ENCODE results near the gene COPZ2.

COPZ2 gene

DNA sequence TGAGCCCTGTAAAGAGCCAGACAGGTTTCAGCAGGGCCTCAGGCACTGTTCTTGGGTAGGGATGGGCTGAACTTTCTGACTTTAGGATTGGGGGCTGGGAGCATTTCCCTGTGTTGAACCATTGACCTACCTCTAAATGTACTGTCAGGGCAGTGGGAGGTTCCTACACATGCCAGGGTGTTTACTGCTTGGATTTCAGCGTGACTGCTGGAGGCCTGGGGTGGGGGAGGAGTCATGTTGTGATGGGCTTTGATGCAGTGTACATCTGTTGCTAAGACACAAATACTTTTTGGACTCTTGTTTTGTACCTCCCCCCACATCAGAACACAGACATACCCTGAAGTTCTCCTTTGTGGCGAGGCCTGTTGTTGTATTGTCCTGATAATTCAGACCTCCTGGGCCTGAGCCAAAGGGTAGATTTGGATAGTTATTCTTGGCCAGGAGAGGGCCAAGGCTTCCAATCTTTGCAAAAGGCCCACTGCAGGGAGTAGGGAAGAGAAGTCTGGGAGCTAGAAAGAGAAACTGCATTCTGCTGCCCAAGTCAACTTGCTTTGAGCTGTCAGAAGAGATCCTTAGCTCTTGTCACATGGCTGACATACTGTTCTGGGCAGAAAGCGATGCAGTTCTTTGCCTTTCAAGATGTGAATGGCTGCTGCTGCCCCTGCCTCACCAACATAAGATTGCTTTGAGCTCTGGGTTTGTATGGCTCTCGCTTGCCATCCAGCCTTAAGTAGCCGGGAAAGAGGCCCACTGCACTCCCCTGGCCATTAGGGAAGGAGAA lies 14.3 kb upstream of the COPZ2 start:
- H3K4me3 ChIP-seq (ENCODE audit: control insufficient read depth, low read depth, low read length): peak overlapping the region; percentile 5
- peak; percentile 19 for TF ChIP-seq CTCF (conservative IDR thresholded peaks at IDR 0.05; ENCODE audit: control insufficient read depth, insufficient read depth, low read depth, low read length)
- peak; percentile 90 for DNase-seq (ENCODE audit: low read depth)

- no peak for TF ChIP-seq CTCF (conservative IDR thresholded peaks at IDR 0.05; ENCODE audit: control insufficient read depth, insufficient read depth, low read depth, low read length)
- no peak overlapping the region for H3K4me3 ChIP-seq (ENCODE audit: control insufficient read depth, low read depth, low read length)
- no peak for DNase-seq (ENCODE audit: low read depth)
Observed at GRCh38 chr17:48051283-48051682, 13.7 kb upstream of the COPZ2 start.

DNA sequence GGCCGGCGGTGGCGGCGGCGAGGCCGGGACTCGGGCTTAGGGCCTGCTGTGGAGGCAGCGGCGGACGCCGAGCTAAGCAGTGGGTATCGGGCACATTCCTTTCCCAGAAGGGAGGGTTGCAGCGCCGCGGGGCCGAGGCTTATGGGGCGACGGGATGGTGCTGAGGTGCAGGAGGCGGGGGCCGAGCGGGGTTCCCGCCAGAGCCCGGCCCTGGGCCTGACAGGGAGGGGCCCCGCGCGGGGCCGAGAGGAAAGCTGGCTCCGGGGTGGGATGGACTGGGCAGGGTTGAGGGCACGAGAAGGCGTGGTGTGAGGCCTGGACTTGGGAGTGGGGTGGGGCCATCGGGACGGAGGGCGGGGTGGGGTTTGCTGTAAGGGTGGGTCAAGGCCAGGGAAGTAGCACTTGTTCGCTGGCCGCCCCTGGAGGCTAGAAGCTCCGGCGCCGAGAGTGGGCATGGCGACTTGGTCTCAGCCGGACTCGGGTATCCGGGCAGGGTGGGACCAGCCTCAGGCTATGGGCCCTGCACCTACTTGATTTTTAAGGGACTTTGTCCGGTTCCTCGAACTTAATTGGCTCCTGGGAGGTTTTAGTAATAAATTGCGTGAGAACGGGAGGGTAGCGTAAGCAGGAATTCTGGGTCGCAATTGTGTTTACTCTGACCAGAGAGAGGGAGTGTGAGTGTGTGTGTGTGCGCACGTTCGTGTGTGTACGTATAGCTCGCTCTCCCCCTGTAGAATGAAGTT lies 11.0 kb upstream of the COPZ2 start:
- no peak for TF ChIP-seq CTCF (conservative IDR thresholded peaks at IDR 0.05; ENCODE audit: control insufficient read depth, insufficient read depth, low read depth, low read length)
- H3K4me3 ChIP-seq (ENCODE audit: control insufficient read depth, low read depth, low read length): peak overlapping the region; percentile 86
- peak; percentile 92 for DNase-seq (ENCODE audit: low read depth)

- peak; percentile 100 for DNase-seq (ENCODE audit: low read depth)
- TF ChIP-seq CTCF (conservative IDR thresholded peaks at IDR 0.05; ENCODE audit: control insufficient read depth, insufficient read depth, low read depth, low read length): no peak
- peak within 1 kb of the TSS; percentile 86 for H3K4me3 ChIP-seq (ENCODE audit: control insufficient read depth, low read depth, low read length)
Observed at GRCh38 chr17:48047741-48048383, 10.3 kb upstream of the COPZ2 start, which contains the start of gene NFE2L1. NFE2L1 (plus strand) TSS chr17:48048359; CDS start chr17:48051119, 2,760 bp downstream.

DNA sequence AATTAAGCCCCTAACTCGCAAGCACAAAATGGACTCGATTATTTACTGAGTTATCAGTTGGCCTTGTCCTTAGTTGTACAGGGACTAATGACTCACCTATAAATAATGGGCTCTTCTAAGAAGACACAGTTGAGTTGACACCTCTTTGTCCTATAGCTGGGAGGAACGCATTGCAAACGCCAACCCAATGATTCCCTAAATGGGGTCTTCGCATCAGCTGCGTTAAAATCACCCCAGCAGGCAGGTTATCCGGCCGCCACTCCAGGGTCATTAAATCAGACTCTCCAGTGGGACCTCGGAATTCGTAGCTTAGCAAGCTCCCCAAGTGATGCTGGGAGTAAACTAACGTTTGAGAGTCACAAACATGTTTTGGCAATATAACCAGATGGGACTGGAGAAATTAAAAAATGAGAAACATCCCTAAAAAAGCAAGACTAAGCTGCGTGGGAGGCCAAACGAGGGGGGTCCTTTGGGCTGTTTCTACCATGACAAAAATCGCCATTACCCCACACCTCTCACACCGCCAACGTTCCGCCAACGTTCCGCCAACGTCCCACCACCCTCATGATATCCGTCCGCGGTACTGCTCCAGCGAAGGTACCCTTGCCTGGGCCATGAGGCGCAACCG lies 9.6 kb upstream of the COPZ2 start:
- peak; percentile 25 for DNase-seq (ENCODE audit: low read depth)
- peak overlapping the region; percentile 80 for H3K4me3 ChIP-seq (ENCODE audit: control insufficient read depth, low read depth, low read length)
- TF ChIP-seq CTCF (conservative IDR thresholded peaks at IDR 0.05; ENCODE audit: control insufficient read depth, insufficient read depth, low read depth, low read length): no peak

- TF ChIP-seq CTCF (conservative IDR thresholded peaks at IDR 0.05; ENCODE audit: control insufficient read depth, insufficient read depth, low read depth, low read length): no peak
- H3K4me3 ChIP-seq (ENCODE audit: control insufficient read depth, low read depth, low read length): no peak overlapping the region
Observed at GRCh38 chr17:48046296-48046695, 8.7 kb upstream of the COPZ2 start.

More at GRCh38 chr17:48046296-48046695, 8.7 kb upstream of the COPZ2 start:
- DNase-seq (ENCODE audit: low read depth): no peak
